K562 (cell line): Measurements from ENCODE around the gene SLC8A1. TPM values are rescaled to one million over a fixed set of nuclear protein-coding genes. Genes with fewer than 3 reads are reported as not detected.

Experiments used
- ATAC-seq: fragments of 200-7000 bp; cut with Tn5 transposase; 3 replicates; pipeline ENCODE4 v1.9.1; 2020; ENCODE audit warnings: moderate library complexity
- BruUV-seq: library from RNA; stranded (reverse); fragments of 400-500 nt; replicated peaks from 2 replicates; lab custom pipeline; 2021; lab: Mats Ljungman, UMichigan
- CTCF ChIA-PET: fragments of 300-600 bp; formaldehyde crosslinking; extraction: SDS; loops from one replicate; lab custom pipeline; 2021; ENCODE audit warnings: low intra/inter-chr PET ratio; lab: Yijun Ruan, JAX
- POLR2A ChIA-PET: fragments of 300-600, 350-650 bp; sonication (Branson Sonifier 250); formaldehyde crosslinking; extraction: SDS; loops from one replicate; lab custom pipeline; 2021; ENCODE audit warnings: antibody characterized with exemption, inconsistent platforms; lab: Yijun Ruan, JAX
- DNase-seq, 4 experiments: peaks; one replicate each; pipeline versions ENCODE4 v3.0.0 to v3.0.0-alpha.2; 2011 to 2018; ENCODE audit warnings: low spot score in 3 of 4, mixed read lengths in 3 of 4; ENCODE audit errors: extremely low read depth in 1 of 4
- FAIRE-seq: peaks from 2 replicates; lab custom pipeline; 2011; peaks lifted over from hg19 to GRCh38; lab: Jason Lieb, UNC
- H2AFZ ChIP-seq: 2 replicates; pipeline ENCODE4 v1.6.0; 2011; ENCODE audit warnings: low read depth, low read length, control low read depth, inconsistent platforms
- H3K27ac ChIP-seq: fragments of 200-600 bp; 3 replicates; pipeline ENCODE4 v1.8.0; 2011; ENCODE audit warnings: low read depth, mild to moderate bottlenecking, control low read depth, inconsistent platforms, low read length, moderate library complexity, mixed read lengths; ENCODE audit errors: extremely low read depth
- H3K27me3 ChIP-seq, 2 experiments: fragments of 300-600 bp in 1 of 2; 2 replicates in 1 of 2; 3 replicates in 1 of 2; pipeline versions ENCODE4 v1.6.0 to v1.8.0; 2011; ENCODE audit warnings: inconsistent platforms in 2 of 2, low read length in 2 of 2, mild to moderate bottlenecking in 1 of 2, mixed read lengths in 1 of 2, moderate library complexity in 1 of 2; ENCODE audit not compliant: control insufficient read depth in 2 of 2, insufficient read depth in 2 of 2
- H3K36me3 ChIP-seq: fragments of 300-600 bp; 3 replicates; pipeline ENCODE4 v1.8.0; 2011; ENCODE audit warnings: mild to moderate bottlenecking, low read length, inconsistent platforms; ENCODE audit not compliant: control insufficient read depth, insufficient read depth
- H3K4me1 ChIP-seq, 2 experiments: fragments of 200-600 bp in 1 of 2; replicated peaks in 1 of 2; 2 replicates in 1 of 2; 3 replicates in 1 of 2; pipeline versions ENCODE4 v1.5.1 to v1.8.0; 2011; ENCODE audit warnings: inconsistent platforms in 2 of 2, low read length in 2 of 2, mild to moderate bottlenecking in 1 of 2, mixed read lengths in 1 of 2, moderate library complexity in 1 of 2; ENCODE audit not compliant: control insufficient read depth in 2 of 2, insufficient read depth in 2 of 2
- H3K4me2 ChIP-seq: 2 replicates; pipeline ENCODE4 v1.6.1; 2011; ENCODE audit warnings: low read length, control low read depth, inconsistent platforms, mixed read lengths; ENCODE audit not compliant: insufficient read depth
- H3K4me3 ChIP-seq: fragments of 200-600 bp; sonication (generic), shearing (Covaris generic); 2 replicates; pipeline ENCODE4 v1.5.1; 2016; ENCODE audit warnings: control low read depth, inconsistent platforms
- H3K79me2 ChIP-seq: fragments of 200-600 bp; 3 replicates; pipeline ENCODE4 v1.8.0; 2011; ENCODE audit warnings: low read length, inconsistent platforms; ENCODE audit not compliant: control insufficient read depth, insufficient read depth
- H3K9ac ChIP-seq, 2 experiments: 2 replicates each; pipeline versions ENCODE4 v1.6.0 to v1.6.1; 2011; ENCODE audit warnings: low read depth in 2 of 2, low read length in 2 of 2, control low read depth in 1 of 2, inconsistent platforms in 1 of 2, mild to moderate bottlenecking in 1 of 2, mixed read lengths in 1 of 2; ENCODE audit not compliant: insufficient read depth in 1 of 2
- H3K9me1 ChIP-seq: one replicate; pipeline ENCODE4 v1.6.0; 2011; ENCODE audit warnings: inconsistent platforms, mild to moderate bottlenecking, low read length, moderate library complexity; ENCODE audit not compliant: control insufficient read depth, insufficient read depth
- H3K9me3 ChIP-seq: replicated peaks from 2 replicates; pipeline ENCODE4 v1.5.1; 2011; ENCODE audit warnings: low read depth, low read length, inconsistent platforms; ENCODE audit not compliant: control insufficient read depth, insufficient read depth
- H4K20me1 ChIP-seq: replicated peaks from 2 replicates; pipeline ENCODE4 v1.6.1; 2011; ENCODE audit warnings: low read length, inconsistent platforms, mixed read lengths; ENCODE audit not compliant: control insufficient read depth, insufficient read depth
- HEY1 ChIP-seq: fragments of 250-450 bp; sonication (Bioruptor Pico); IDR thresholded peaks from 2 replicates; pipeline ENCODE4 v1.5.0; 2020; ENCODE audit warnings: mild to moderate bottlenecking, moderate library complexity, borderline replicate concordance
- HMBOX1 ChIP-seq: sonication (generic); IDR thresholded peaks from 2 replicates; pipeline ENCODE4 v1.6.1; 2016
- KLF10 ChIP-seq: fragments of 250-450 bp; sonication (Bioruptor Pico); IDR thresholded peaks from 2 replicates; pipeline ENCODE4 v1.6.1; 2021; ENCODE audit warnings: matching md5 sums
- L3MBTL2 ChIP-seq: fragments of 450-650 bp; IDR thresholded peaks from 2 replicates; pipeline ENCODE4 v1.6.1; 2016; ENCODE audit warnings: mild to moderate bottlenecking, moderate library complexity
- MCM5 ChIP-seq: fragments of 450-650 bp; IDR thresholded peaks from 2 replicates; pipeline ENCODE4 v1.6.1; 2016; ENCODE audit warnings: low read depth
- NRF1 ChIP-seq, 2 experiments: fragments of 450-650 bp; IDR thresholded peaks in 1 of 2; conservative IDR thresholded peaks in 1 of 2; 2 replicates each; pipeline ENCODE4 v1.6.1; 2014; ENCODE audit warnings: mild to moderate bottlenecking in 2 of 2
- PCBP2 ChIP-seq: fragments of 200-400 bp; formaldehyde crosslinking; IDR thresholded peaks from 2 replicates; pipeline ENCODE4 v1.6.1; 2018; ENCODE audit warnings: low read length, low read depth, mild to moderate bottlenecking, moderate library complexity; ENCODE audit not compliant: poor library complexity, severe bottlenecking
- TARDBP ChIP-seq: fragments of 450-650 bp; IDR thresholded peaks from 2 replicates; pipeline ENCODE4 v1.6.1; 2016
- TEAD4 ChIP-seq, 2 experiments: sonication (generic) in 1 of 2; formaldehyde crosslinking in 1 of 2; IDR thresholded peaks; 2 replicates each; pipeline versions ENCODE4 v1.6.1 to v1.8.0; 2012 to 2022; ENCODE audit warnings: borderline replicate concordance in 1 of 2, inconsistent platforms in 1 of 2, low read length in 1 of 2, mild to moderate bottlenecking in 1 of 2, missing genetic modification reagents in 1 of 2
- XRCC4 ChIP-seq: IDR thresholded peaks from one replicate; pipeline ENCODE4 v1.6.1; 2011; ENCODE audit not compliant: insufficient read depth, insufficient read length; ENCODE audit errors: extremely low read depth
- ZKSCAN3 ChIP-seq: fragments of 250-450 bp; sonication (Bioruptor Pico); IDR thresholded peaks from 2 replicates; pipeline ENCODE4 v1.4.0; 2020
- ZNF184 ChIP-seq: sonication (generic); formaldehyde crosslinking; IDR thresholded peaks from 2 replicates; pipeline ENCODE4 v1.5.0; 2020; ENCODE audit warnings: missing genetic modification reagents
- WGBS: fragments of 100-300 bp; shearing (Covaris generic); methylation state at CpG from one replicate; pipeline ENCODE4 v1.1.6; 2016; ENCODE audit warnings: low coverage, mixed read lengths; ENCODE audit not compliant: insufficient coverage; ENCODE audit errors: missing lambda C conversion rate; 5-methylcytosine and 5-hydroxymethylcytosine counted together
- in situ Hi-C: fragments of 300-500 bp; cut with MboI; formaldehyde crosslinking; loops from 4 replicates; pipeline ENCODE4 v1.15.0; 2018; ENCODE audit warnings: inconsistent platforms, mixed read lengths
- intact Hi-C: fragments of 100-400 bp; cut with micrococcal nuclease; formaldehyde crosslinking; loops from 2 replicates; pipeline ENCODE4 v1.14.2; 2022
- polyA plus RNA-seq, 8 experiments: library from polyadenylated mRNA; depleted of rRNA in 4 of 8; stranded (reverse) in 5 of 8; unstranded in 3 of 8; fragments of >200 nt; fragmentation: Nextera tagmentation in 2 of 8; fragmentation: Illumina TruSeq in 1 of 8; extraction: Ambion mirVana in 2 of 8; extraction: Trizol in 1 of 8; gene quantifications; 2 replicates each; pipeline versions ENCODE4 v1.2.1 to v1.2.3, GENCODE V29; 2011 to 2014; ENCODE audit warnings: inconsistent platforms in 1 of 8, missing spikeins in 1 of 8
- total RNA-seq, 7 experiments: library from RNA; depleted of rRNA in 6 of 7; stranded (reverse); fragments of >200 nt in 6 of 7; fragmentation: Illumina TruSeq in 2 of 7; extraction: Trizol in 2 of 7; gene quantifications; 2 replicates each; pipeline versions ENCODE4 v1.2.1 to v1.2.3, GENCODE V29; 2011 to 2021; ENCODE audit warnings: low replicate concordance in 1 of 7
- TF ChIP-seq, protein P1 (sequence below): sonication (generic); formaldehyde crosslinking; IDR thresholded peaks from 2 replicates; pipeline ENCODE4 v1.8.1; 2023; ENCODE audit warnings: mild to moderate bottlenecking, missing genetic modification reagents

SLC8A1 gene
- total and polyA plus RNA-seq, 9 of the 15 experiments (the other 6 are each of a cell fraction or from before 2014, with no cell fraction given), result not detected

DNA sequence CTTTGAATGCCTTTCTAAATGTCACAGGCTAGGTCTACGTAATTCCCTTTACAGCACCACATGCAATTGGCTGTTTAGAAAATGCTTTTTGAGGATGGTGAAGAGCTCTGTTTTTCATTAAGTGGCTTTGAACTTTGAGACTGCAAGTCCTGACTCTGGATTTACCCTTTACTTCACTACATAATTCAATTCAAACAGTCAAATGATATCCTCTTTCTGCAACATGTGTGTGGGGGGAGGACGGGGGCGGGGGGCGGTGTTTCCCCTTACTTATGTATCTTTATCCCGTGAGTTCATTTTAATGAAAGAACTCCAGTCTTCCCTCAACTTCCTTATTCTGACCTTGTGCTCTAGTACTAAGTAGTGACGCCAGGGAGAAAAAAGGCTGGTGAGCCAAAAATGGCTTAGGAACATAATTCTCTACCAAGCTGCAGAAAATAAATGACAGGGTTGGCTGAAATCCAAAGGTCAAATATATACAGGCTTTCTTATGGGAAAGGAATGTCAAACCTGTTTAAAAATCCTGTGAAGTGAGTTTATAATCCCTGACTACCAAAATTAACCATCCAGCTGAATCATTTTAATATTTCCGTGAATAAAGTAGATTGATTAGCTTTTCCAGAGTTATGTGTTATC is 119.6 kb downstream of the SLC8A1 start:
- Histone ChIP-seq H3K4me3 (no peak overlapping the region), H3K4me2 (no peak overlapping the region), H3K27me3 (no peaks in the 10 kb centered on the region), H2AFZ (no peak overlapping the region), H3K79me2 (no peaks in the 10 kb centered on the region), H3K9me3 (no peaks in the 10 kb centered on the region), H3K9me1 (no peaks in the 10 kb centered on the region), H3K9ac (no peak overlapping the region), H3K36me3 (no peaks in the 10 kb centered on the region), H3K4me1 (no peaks in the 10 kb centered on the region), H4K20me1 (no peaks in the 10 kb centered on the region), H3K27ac (no peak overlapping the region)
- BruUV-seq, result no TSS peak
- in situ Hi-C loops (no loop called here), intact Hi-C loops (no loop called here)
- no peak for FAIRE-seq
- ATAC-seq, result no peak
- CTCF ChIA-PET, result no interaction called here
- 1% methylated on average over 7 of the region's 7 CpGs for WGBS
- POLR2A ChIA-PET, result no interaction called here
- no peak for DNase-seq
- TF ChIP-seq TARDBP, result no peak
- TF ChIP-seq KLF10 (CRISPR knock-in tag), result no peak
- TF ChIP-seq XRCC4, result no peak
- no peak for TF ChIP-seq L3MBTL2
- TF ChIP-seq ZNF184 (CRISPR knock-in tag), result no peak
- TF ChIP-seq MCM5, result no peak
- no peak for TF ChIP-seq HMBOX1
- TF ChIP-seq PCBP2, result no peak
- TF ChIP-seq, protein P1, sequence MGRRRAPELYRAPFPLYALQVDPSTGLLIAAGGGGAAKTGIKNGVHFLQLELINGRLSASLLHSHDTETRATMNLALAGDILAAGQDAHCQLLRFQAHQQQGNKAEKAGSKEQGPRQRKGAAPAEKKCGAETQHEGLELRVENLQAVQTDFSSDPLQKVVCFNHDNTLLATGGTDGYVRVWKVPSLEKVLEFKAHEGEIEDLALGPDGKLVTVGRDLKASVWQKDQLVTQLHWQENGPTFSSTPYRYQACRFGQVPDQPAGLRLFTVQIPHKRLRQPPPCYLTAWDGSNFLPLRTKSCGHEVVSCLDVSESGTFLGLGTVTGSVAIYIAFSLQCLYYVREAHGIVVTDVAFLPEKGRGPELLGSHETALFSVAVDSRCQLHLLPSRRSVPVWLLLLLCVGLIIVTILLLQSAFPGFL (CRISPR knock-in tag), result no peak
- no peak for TF ChIP-seq NRF1 (conservative IDR thresholded peaks at IDR 0.05 in 1 of 2, IDR thresholded peaks at IDR 0.05 in 1 of 2)
- no peak for TF ChIP-seq ZKSCAN3 (CRISPR knock-in tag)
- TF ChIP-seq TEAD4 (IDR thresholded peaks at IDR 0.05; ENCODE audit: low read length), result no peak
- TF ChIP-seq TEAD4 (CRISPR knock-in tag; IDR thresholded peaks at IDR 0.05; ENCODE audit: borderline replicate concordance), result no peak
- no peak for TF ChIP-seq HEY1 (CRISPR knock-in tag)
